Activated CD4-positive, alpha-beta T cell treated with anti-CD3 and anti-CD28 coated beads for 36 hours (primary cell): Measurements from ENCODE around the gene RAB8A. TPM values are rescaled to one million over a fixed set of nuclear protein-coding genes. Genes with fewer than 3 reads are reported as not detected.
"Not testable (repeated sequence)": the region's sequence is repeated elsewhere in the genome, so short reads cannot be mapped to it uniquely, and the experiment has no call there.

ENCODE experiments used
- ATAC-seq: fragments of 200-7000 bp; cut with Tn5 transposase; one replicate; pipeline ENCODE4 v1.10.0; 2021; ENCODE audit warnings: mild to moderate bottlenecking, moderate library complexity
- CTCF ChIA-PET: fragments of 350-600 bp; sonication (Branson Sonifier 250); formaldehyde crosslinking; loops from one replicate; lab custom pipeline; 2021; ENCODE audit warnings: antibody characterized with exemption; lab: Charles Lee
- POLR2A ChIA-PET: fragments of 350-600 bp; sonication (Branson Sonifier 250); formaldehyde crosslinking; loops from one replicate; lab custom pipeline; 2021; ENCODE audit warnings: antibody characterized with exemption, inconsistent platforms; lab: Charles Lee
- DNase-seq: peaks from one replicate; pipeline ENCODE4 v3.0.0-alpha.2; 2020
- H3K27ac Mint-ChIP-seq: one replicate; pipeline ENCODE4 v1.8.0; 2021; ENCODE audit warnings: mixed read lengths
- H3K27me3 Mint-ChIP-seq: one replicate; pipeline ENCODE4 v1.8.0; 2021; ENCODE audit warnings: mixed read lengths
- H3K36me3 Mint-ChIP-seq: one replicate; pipeline ENCODE4 v1.8.0; 2021; ENCODE audit warnings: low read depth, mixed read lengths
- H3K4me1 Mint-ChIP-seq: one replicate; pipeline ENCODE4 v1.8.0; 2021; ENCODE audit warnings: mixed read lengths
- H3K4me3 Mint-ChIP-seq: one replicate; pipeline ENCODE4 v1.8.0; 2021; ENCODE audit warnings: mild to moderate bottlenecking, moderate library complexity, mixed read lengths
- H3K9me3 Mint-ChIP-seq: one replicate; pipeline ENCODE4 v1.8.0; 2021; ENCODE audit warnings: low read depth, mixed read lengths
- intact Hi-C, 2 experiments: fragments of 100-400 bp; cut with DNase I in 1 of 2; cut with micrococcal nuclease in 1 of 2; formaldehyde crosslinking; loops; one replicate each; pipeline versions ENCODE4 v1.14.2 to v1.15.1; 2022 to 2024; cut with DNase I, micrococcal nuclease
- total RNA-seq, 2 experiments: library from RNA; stranded (reverse); gene quantifications; one replicate each; pipeline ENCODE4 v1.2.3, GENCODE V29; 2021

RAB8A gene
- total RNA-seq, 2 experiments from 2014 or later = 165 to 218 TPM

DNA sequence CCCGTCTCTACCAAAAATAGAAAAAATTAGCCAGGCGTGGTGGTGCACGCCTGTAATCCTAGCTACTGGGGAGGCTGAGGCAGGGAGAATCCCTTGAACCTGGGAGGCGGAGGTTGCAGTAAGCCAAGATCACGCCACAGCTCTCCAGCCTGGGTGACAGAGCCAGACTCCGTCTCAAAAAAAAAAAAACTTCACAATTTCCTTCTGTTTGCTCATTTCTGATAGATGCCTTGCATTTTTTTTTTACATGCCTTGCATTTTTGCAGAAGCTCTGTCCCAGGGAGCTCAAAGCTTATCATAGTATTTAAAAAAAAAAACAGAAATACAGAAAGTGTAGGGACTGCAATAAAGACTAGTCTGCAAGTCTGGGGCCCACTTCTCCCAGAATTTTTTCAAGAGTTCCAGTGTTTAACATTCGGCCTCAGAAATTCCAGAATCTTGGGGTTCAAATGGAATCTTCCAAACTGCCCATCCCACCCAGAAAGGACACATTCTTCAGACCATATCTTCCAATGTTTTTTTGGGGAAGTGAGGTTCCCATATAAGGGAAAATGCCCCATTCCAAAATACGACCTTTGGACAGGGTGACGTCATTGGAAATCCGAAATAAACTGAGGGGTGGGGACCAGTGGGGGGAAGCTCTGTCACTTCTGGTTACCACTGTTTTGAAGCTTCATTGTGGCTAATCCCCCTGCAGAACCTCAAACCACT is 17.2 kb upstream of the RAB8A start:
- H3K4me1 Mint-ChIP-seq = peaks cover 32% of the 10 kb centered on the region
- ChIA-PET CTCF (interaction anchor here (0.6 to 2.4 kb wide), 9 partner anchors 8 to 88 kb away, joined by 3 to 17 read pairs (median 4); no protein-coding TSS in a partner anchor), POLR2A (interaction anchor here (0.6 to 1.7 kb wide), 8 partner anchors 9 to 1424 kb away, joined by 3 to 10 read pairs (median 4); partner anchors contain the start of gene FAM32A)
- DNase-seq = no peak
- peak overlapping the region; percentile 87 for H3K27ac Mint-ChIP-seq
- H3K36me3 Mint-ChIP-seq = peaks cover 83% of the 10 kb centered on the region
- no peaks in the 10 kb centered on the region for H3K27me3 Mint-ChIP-seq
- H3K4me3 Mint-ChIP-seq = peak overlapping the region; percentile 10
- no peak for ATAC-seq
- no peaks in the 10 kb centered on the region for H3K9me3 Mint-ChIP-seq
- intact Hi-C loops = loop anchor here in 1 of 2 experiments (2.0 kb wide), 1 partner anchor 16 kb away; the partner anchor contains the start of gene RAB8A

DNA sequence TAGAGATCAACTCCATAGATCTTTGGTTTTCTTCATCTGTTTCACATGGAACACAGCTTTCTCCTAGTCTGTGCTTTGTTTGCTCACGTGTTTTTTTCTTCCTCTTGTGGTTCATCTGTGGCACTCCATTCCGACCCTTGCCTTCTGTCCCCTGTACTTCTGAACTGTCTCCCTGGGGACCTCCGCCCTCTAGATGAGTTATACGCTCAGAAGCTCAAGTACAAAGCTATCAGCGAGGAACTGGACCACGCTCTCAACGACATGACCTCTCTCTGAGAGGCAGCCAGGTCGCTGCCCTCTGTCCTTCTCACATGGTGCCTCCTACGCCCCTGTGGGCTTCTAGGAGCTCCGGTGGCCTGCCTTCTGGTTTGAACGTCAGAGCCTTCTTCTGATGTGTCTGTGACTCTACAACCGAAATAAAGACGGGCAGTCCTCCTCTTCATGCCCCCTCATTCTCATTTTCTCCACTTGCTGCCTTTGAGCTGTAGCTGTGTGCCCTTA is 16.6 kb upstream of the RAB8A start:
- DNase-seq = peak; percentile 57
- Mint-ChIP-seq H3K9me3 (no peaks in the 10 kb centered on the region), H3K36me3 (peaks cover 85% of the 10 kb centered on the region), H3K27ac (peak overlapping the region; percentile 87), H3K4me1 (peaks cover 32% of the 10 kb centered on the region), H3K27me3 (no peaks in the 10 kb centered on the region), H3K4me3 (peak overlapping the region; percentile 10)
- peak; percentile 77 for ATAC-seq
- intact Hi-C loops = loop anchor here in 1 of 2 experiments (2.0 kb wide), 1 partner anchor 16 kb away; the partner anchor contains the start of gene RAB8A
- POLR2A ChIA-PET = interaction anchor here (0.6 to 1.7 kb wide), 7 partner anchors 9 to 1424 kb away, joined by 3 to 10 read pairs (median 4); partner anchors contain the start of gene FAM32A
- CTCF ChIA-PET = interaction anchor here (0.6 to 2.4 kb wide), 11 partner anchors 9 to 87 kb away, joined by 3 to 17 read pairs (median 3); no protein-coding TSS in a partner anchor

DNA sequence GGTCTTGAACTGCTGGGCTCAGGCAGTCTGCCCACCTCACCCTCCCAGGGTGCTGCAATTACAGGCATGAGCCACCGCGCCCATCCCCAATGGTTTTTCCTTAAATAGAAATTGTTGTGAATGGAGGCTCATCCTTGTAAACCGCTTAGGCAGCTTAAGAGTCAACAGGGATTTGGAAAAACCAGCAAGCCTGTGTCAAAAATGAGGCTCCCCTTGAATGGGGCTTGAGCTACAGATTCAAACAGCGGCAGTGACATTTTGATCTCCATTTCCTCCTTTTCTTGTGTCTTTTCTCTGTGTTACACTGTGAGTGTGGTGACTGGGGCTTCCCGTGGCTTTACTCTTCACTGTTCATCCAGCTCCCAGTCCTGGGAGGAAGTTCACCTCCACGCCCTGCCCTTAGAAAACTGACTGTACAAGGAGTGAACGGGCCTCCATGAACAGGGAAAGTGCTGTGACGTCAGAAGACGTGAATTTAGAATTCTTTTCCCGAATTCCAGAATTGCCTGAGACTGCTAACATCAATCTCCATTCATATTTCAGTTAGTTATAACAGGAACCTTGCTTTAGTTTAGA is 15.3 kb upstream of the RAB8A start:
- no peak for DNase-seq
- CTCF ChIA-PET = interaction anchor here (0.5 to 2.4 kb wide), 4 partner anchors 10 to 55 kb away, joined by 3 to 17 read pairs (median 5); no protein-coding TSS in a partner anchor
- H3K36me3 Mint-ChIP-seq = peaks cover 88% of the 10 kb centered on the region
- POLR2A ChIA-PET = interaction anchor here (1.7 kb wide), 1 partner anchor 14 kb away, joined by 5 read pairs; no protein-coding TSS in a partner anchor
- no peak for ATAC-seq
- no peaks in the 10 kb centered on the region for H3K27me3 Mint-ChIP-seq
- intact Hi-C loops = no loop called here
- H3K4me3 Mint-ChIP-seq = no peak overlapping the region
- H3K4me1 Mint-ChIP-seq = peaks cover 32% of the 10 kb centered on the region
- H3K9me3 Mint-ChIP-seq = no peaks in the 10 kb centered on the region
- H3K27ac Mint-ChIP-seq = peak overlapping the region; percentile 61

DNA sequence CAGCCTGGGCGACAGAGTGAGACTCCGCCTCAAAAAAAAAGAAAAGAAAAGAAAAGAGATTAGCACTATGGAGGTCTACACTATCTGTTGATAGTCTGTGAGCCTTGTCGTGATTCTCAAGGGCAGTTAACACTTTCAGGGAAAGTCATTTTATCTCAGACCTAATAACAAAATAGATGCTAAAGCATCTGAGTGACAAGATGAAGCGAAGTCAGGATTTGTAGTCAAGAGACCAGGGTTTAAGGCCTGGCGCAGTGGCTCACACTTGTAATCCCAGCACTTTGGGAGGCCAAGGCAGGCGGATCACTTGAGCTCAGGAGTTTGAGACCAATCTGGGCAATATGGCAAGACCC is 13.3 kb upstream of the RAB8A start:
- Mint-ChIP-seq H3K27me3 (no peaks in the 10 kb centered on the region), H3K27ac (no peak overlapping the region), H3K4me3 (no peak overlapping the region), H3K36me3 (peaks cover 83% of the 10 kb centered on the region), H3K4me1 (peaks cover 30% of the 10 kb centered on the region), H3K9me3 (no peaks in the 10 kb centered on the region)
- no peak for ATAC-seq
- CTCF ChIA-PET = interaction anchor here (0.7 to 1.1 kb wide), 2 partner anchors 9 to 36 kb away, joined by 3 read pairs; no protein-coding TSS in a partner anchor
- intact Hi-C loops = no loop called here
- POLR2A ChIA-PET = interaction anchor here (0.8 kb wide), 1 partner anchor 12 kb away, joined by 5 read pairs; no protein-coding TSS in a partner anchor
- DNase-seq = no peak

DNA sequence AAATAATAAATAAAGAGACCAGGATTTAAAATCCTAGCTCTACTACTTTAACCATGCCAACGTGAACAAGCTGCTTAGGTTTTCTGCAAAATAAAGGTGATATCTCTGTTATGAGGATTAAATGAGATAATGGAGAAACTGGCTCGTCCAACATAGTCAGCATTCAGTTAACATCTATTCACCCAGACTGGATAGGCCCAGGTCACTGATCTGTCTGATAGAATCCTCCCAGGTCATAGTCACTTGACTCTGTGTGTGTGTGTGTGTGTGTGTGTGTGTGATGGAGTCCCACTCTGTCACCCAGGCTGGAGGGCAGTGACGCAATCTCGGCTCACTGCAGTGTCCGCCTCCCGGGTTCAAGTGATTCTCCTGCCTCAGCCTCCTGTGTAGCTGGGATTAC is 12.9 kb upstream of the RAB8A start:
- CTCF ChIA-PET = interaction anchor here (0.7 to 1.6 kb wide), 4 partner anchors 10 to 36 kb away, joined by 3 to 5 read pairs (median 4); partner anchors contain the start of gene RAB8A

DNA sequence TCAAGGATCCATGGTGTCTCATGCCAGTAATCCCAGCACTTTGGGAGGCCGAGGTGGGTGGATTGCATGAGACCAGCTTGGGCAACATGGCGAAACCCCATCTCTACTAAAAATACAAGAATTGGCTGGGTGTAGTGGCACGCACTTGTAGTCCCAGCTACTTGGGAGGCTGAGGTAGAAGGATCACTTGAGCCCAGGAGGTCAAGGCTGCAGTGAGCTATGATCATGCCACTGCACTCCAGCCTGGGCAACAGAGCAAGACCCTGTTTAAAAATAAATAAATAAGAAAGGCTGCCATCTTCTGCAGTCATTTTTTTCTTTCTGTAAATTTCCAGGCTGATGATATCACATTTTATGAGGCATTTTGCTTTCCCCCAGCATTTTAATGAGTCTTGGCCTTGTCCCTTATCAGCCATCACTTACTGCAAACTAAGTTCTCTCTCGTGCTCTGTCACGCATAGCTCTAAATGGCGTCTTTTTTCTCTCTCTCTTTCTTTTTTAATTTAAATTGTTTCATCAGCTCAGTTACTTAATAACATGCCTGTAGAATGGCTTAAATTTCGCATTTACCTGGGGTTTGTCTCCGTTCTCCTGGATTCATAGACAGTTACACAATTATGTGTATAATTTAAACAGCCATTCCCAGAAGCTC is 12.2 kb upstream of the RAB8A start:
- CTCF ChIA-PET = interaction anchor here (0.7 to 1.6 kb wide), 5 partner anchors 9 to 58 kb away, joined by 3 to 5 read pairs (median 4); partner anchors contain the start of gene RAB8A
- POLR2A ChIA-PET, H3K4me3 Mint-ChIP-seq, intact Hi-C loops, ATAC-seq, H3K27me3 Mint-ChIP-seq, DNase-seq, H3K9me3 Mint-ChIP-seq: not testable (repeated sequence)
- Mint-ChIP-seq H3K4me1 (peaks cover 24% of the 10 kb centered on the region), H3K27ac (peak overlapping the region; percentile 13), H3K36me3 (peaks cover 74% of the 10 kb centered on the region)

More for the DNA sequence above, 12.9 kb upstream of the RAB8A start:
- no peak for ATAC-seq
- Mint-ChIP-seq H3K27me3 (no peaks in the 10 kb centered on the region), H3K4me3 (no peak overlapping the region), H3K4me1 (peaks cover 27% of the 10 kb centered on the region), H3K27ac (no peak overlapping the region), H3K36me3 (peaks cover 79% of the 10 kb centered on the region), H3K9me3 (no peaks in the 10 kb centered on the region)
- no peak for DNase-seq
- POLR2A ChIA-PET = interaction anchor here (0.8 kb wide), 1 partner anchor 11 kb away, joined by 5 read pairs; no protein-coding TSS in a partner anchor
- intact Hi-C loops = no loop called here

DNA sequence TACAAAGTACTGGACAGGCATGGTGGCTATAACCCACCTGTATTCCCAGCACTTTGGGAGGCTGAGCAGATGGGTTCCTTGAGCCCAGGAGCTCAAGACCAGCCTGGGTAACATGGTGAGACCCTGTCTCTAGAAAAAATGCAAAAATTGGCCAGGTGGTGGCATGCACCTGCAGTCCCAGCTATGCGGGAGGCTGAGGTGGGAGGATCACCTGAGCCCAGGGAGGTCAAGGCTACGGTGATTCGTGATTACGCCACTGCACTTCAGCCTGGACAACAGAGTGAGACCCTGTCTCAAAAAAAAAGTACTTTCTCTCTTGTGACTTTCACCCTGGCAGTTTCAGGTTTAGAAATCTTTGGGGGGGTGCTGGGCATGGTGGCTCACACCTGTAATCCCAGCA is 11.2 kb upstream of the RAB8A start:
- Mint-ChIP-seq H3K4me1 (peaks cover 13% of the 10 kb centered on the region), H3K27ac (no peak overlapping the region), H3K36me3 (peaks cover 63% of the 10 kb centered on the region), H3K9me3 (no peaks in the 10 kb centered on the region), H3K4me3 (no peak overlapping the region), H3K27me3 (no peaks in the 10 kb centered on the region)
- intact Hi-C loops = no loop called here
- POLR2A ChIA-PET = no interaction called here
- ATAC-seq = no peak
- CTCF ChIA-PET = interaction anchor here (1.0 kb wide), 1 partner anchor 59 kb away, joined by 4 read pairs; no protein-coding TSS in a partner anchor
- DNase-seq = no peak

DNA sequence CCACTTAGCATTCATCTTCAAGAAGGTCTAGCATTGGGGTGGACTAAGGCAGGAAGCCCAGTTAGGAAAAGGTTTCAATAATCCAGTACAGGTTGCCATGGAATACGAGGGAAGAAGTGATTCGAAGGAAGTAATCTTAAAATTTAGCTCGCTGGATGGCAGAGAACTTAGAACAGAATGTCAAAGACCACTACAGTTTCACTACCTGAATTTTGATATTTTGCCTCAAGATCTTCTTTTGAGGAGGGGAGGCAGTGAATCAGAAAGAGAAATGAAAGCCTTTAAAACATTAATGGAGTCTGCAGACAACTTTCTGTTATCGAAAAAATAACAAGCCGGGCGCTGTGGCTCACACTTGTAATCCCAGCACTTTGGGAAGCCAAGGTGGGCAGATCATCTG is 7.0 kb upstream of the RAB8A start:
- H3K27me3 Mint-ChIP-seq = no peaks in the 10 kb centered on the region
- H3K36me3 Mint-ChIP-seq = peaks cover 26% of the 10 kb centered on the region
- no peak for DNase-seq
- peak overlapping the region; percentile 35 for H3K27ac Mint-ChIP-seq
- CTCF ChIA-PET = interaction anchor here (0.7 to 1.4 kb wide), 2 partner anchors 63 to 1231 kb away, joined by 3 to 5 read pairs; no protein-coding TSS in a partner anchor
- ATAC-seq = no peak
- intact Hi-C loops = no loop called here
- POLR2A ChIA-PET = interaction anchor here (0.6 kb wide), 1 partner anchor 19 kb away, joined by 5 read pairs; no protein-coding TSS in a partner anchor
- H3K9me3 Mint-ChIP-seq = no peaks in the 10 kb centered on the region
- no peaks in the 10 kb centered on the region for H3K4me1 Mint-ChIP-seq
- H3K4me3 Mint-ChIP-seq = no peak overlapping the region

DNA sequence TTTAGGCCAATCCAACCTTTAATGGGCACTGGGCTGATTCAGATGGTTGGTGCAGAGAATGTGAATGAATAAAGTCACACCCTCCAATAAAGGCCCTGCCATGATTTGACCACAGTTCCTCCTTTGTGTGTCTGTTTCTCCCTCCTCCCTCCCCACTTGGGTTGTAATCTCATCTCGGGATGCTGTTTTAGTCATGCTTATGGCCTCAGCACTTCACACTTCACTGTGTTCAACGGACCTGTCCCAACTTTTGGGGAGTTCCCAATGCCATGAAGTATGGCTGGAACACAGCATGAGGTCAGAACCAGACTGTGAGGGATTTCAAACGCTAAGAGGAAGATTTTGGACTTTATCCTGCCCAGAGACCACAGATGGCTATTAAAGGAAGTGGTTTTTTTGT is 5.6 kb upstream of the RAB8A start:
- DNase-seq (no peak), ATAC-seq (peak; percentile 52)
- ChIA-PET POLR2A (interaction anchor here (0.7 kb wide), 1 partner anchor 235 kb away, joined by 3 read pairs; no protein-coding TSS in a partner anchor), CTCF (interaction anchor here (1.3 kb wide), 1 partner anchor 11 kb away, joined by 7 read pairs; no protein-coding TSS in a partner anchor)
- peaks cover 4% of the 10 kb centered on the region for H3K4me1 Mint-ChIP-seq
- H3K4me3 Mint-ChIP-seq = no peak overlapping the region
- peaks cover 16% of the 10 kb centered on the region for H3K36me3 Mint-ChIP-seq
- no peaks in the 10 kb centered on the region for H3K9me3 Mint-ChIP-seq
- intact Hi-C loops = no loop called here
- H3K27ac Mint-ChIP-seq = peak overlapping the region; percentile 44
- no peaks in the 10 kb centered on the region for H3K27me3 Mint-ChIP-seq
